ENCODE results near the gene OR7G1.
"Not testable (repeated sequence)": the region's sequence is repeated elsewhere in the genome, so short reads cannot be mapped to it uniquely, and the experiment has no call there.

The OR7G1 gene

DNA sequence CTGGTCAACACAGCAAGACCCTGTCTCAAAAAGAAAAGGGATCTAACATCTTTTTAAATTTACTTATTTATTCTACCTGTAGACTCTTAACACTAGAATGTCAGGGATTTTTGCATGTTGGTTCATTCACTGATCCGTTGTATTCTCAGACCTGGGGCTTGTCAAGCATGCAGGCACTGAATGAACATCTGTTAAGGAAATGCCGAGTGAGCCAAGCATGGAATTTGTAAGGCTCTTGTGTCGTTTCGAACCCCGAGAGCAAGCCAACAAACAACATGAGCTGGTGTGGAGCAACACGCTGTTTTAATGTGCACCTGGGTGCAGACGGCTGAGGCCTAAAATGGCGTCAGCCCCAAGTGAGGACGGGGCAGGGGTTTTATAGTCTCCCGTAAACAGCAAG is 38.7 kb downstream of the OR7G1 start:
- no peak for DNase-seq

DNA sequence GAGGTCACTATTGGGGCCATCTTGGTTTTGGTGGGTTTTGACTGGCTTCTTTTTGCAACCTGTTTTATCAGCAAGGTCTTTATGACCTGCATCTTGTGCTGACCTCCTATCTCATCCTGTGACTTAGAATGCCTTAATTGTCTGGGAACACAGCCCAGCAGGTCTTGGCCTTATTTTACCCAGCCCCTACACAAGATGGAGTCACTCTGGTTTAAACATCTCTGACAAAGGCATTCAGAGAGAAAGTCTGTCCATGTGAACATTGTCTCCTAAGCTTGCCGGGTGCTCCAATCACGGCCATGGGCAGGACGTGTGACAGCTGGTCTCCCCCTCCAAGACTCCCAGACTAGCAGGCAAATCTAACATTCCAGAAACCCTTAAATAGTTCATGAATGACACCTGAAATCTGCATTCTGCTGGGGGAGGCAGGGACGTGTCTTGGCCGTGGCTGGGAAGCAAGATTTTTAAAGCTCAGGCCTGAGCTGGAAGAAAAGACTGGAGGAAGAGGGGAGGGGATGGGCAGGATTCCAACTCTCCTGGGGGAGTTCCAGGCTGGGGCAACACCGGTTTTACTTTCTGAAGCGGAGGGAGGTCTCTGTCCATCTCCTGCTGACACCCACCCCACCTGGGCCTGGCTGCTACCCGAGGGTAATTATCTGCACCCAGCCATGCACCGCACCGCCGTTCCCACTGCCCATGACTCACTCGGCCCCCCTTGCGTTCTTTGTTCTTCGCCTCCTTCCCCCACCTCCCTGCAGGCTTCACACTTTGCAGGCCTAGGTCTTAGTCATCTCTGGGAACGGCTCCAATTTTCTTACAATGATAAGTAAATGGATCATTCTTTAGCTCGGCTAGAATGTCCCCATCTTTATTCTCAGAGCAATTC is 40.3 kb downstream of the OR7G1 start:
- DNase-seq = no peak

DNA sequence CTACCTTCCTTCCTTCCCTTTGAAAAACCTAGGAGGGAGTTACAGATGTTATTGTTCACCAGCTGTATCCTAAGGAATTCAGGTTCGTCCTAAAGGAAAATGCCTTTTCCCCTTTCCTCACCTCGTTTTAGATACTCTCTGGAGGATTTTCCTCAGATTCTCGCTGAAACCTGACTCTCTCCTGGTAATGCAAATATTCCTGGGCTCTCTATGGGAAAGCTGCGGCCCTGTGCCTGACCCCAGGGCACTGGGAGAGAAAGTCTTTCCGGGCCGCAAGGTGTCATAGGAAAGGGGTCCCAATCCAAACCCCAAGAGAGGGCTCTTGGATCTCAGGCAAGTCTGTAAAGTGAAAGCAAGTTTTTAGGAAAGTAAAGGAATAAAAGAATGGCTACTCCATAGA is 41.8 kb downstream of the OR7G1 start:
- no peak for DNase-seq

DNA sequence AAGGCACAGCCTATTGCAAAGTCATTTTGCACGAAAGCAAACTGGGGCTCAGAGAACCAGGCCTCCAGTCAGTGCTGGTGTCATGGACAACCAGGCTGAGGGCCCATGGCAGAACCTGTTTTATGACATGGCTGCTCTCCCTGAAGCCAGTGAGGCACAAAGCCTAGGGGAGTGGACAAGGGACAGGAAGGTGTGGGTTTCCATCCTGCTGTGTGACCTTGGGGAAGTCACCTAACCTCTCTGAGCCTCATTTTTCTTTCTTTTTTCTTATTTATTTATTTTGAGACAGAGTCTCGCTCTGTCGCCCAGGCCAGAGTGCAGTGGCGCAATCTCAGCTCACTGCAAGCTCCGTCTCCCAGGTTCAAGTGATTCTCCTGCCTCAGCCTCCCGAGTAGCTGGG is 43.8 kb downstream of the OR7G1 start:
- DNase-seq = not testable (repeated sequence)

DNA sequence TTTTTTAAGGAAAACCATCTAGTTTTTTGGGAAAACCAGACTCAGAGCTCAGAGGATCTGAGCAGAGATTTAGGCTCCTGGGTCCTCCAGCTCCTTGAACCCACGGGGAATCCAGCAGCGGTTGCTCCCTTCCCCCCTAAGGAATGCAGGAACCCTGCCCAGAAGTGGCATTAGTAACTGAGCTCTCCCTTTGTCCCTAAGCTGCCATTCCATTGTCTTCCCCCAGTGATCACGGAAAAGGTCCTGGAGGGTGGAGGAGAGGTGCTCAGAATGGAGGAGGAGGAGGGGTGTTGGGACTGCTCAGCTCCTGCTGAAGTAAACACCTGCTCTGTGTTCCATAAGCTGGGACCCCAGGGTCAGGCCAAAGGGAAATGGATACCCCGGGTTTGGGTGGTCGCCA is 45.5 kb downstream of the OR7G1 start:
- no peak for DNase-seq

DNA sequence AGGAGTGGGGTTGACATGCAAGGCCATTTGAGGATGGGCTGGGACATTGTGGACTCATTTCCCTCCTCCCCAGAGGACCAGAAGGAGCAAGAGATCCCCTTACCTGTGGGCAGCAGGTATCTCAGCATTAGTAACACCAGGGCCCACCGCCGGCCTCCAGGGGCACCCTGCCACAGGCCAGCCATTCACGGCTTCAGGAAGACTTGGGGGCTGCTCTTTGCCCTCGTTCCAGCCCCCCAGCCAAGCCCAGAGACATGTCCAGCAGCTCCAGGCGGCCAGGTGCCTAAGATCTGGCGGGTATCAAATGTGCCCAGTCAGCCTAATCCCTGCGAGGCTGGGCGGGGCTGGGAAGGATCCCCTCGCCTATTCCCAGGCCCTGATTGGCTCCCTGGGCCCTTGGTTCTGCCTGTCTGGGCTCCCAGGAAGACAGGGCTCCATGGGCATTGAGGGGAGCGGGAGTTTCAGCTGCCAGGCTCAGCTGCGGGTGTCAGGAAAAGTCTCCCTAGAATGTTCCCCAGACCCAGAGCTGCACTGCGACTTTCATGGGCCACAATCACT is 50.0 kb downstream of the OR7G1 start:
- DNase-seq = no peak

Measured in stimulated activated CD4-positive, alpha-beta T cell treated with anti-CD3 and anti-CD28 coated beads, Interleukin-1b, Interleukin-23, amount 100 ng/mL, for 48 hours (primary cell).